NOMO-1 treated with DMSO at 0.1 percent for 48 hours (cell line): ENCODE data around the gene GGT6.
"Not testable (repeated sequence)": the region's sequence is repeated elsewhere in the genome, so short reads cannot be mapped to it uniquely, and the experiment has no call there.

Source experiments
- DNase-seq: peaks from one replicate; lab custom pipeline; 2025; ENCODE audit not compliant: unreplicated experiment; lab: John Stamatoyannopoulos, UW

GGT6 gene

DNA sequence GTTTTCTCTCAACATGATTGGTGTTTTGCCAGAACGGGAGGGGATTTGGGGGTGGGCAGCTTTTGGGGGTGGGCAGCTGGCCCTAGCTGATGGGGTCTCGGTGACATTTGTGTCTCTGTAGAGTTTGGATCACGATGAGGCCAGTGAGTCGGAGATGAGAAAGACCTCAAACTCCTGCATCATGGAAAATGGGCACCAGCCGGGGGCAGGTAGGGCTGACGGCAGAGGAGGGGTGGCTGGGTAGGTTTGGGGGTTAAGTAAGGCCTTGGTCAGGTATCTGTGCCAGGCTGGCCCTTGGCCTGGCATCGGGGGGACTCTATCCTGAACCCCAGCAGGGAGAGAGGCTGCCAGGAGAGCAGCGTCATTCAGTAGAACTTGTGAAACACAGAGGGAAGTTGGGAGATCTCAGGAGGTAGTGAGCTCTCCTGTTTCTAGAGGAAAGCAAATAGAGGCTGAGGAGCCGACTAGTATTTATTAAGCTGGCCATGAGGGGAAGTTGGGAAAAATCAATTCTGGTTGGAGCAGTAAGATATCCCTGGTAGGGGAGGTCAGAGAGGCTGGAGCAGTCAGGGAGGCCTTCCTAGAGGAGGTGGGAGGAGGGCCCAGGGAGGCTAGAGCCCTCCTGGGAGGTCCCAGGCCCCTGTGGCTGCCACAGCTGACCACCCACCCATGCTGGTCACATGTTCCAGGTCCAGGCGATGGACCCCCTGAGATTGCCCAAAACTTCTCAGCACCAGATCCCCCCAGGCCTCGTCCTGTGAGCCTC, 32.0 kb upstream of the GGT6 start:
- DNase-seq = no peak

DNA sequence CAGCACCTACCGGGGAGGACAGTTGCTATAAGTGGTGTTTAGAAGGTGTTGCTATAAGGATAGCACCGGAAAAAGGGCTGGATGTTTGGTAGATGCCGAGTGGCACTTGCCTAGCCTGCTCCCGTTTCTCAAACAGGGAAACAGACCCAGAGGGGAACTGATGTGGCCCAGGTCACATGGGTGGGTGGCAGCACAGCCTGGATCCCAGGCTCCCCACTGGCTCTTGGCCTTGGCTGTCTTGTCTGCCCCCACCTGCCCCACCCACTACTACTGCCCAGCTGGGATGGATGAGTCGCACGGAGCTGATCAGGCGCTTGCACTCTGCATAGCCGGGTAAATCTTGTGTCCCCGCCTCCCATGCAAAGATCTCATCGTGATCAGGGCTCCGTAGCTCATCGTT, 31.2 kb upstream of the GGT6 start:
- no peak for DNase-seq

GRCh38 chr17:4590981-4591453, 30.6 kb upstream of the GGT6 start:
- no peak for DNase-seq

- not testable (repeated sequence) for DNase-seq
Measured at GRCh38 chr17:4590042-4590441, 29.7 kb upstream of the GGT6 start.

- no peak for DNase-seq
Measured at GRCh38 chr17:4588898-4589625, 28.7 kb upstream of the GGT6 start.

- no peak for DNase-seq
Measured at GRCh38 chr17:4588391-4588790, 28.0 kb upstream of the GGT6 start.

- no peak for DNase-seq
Measured at GRCh38 chr17:4587803-4588202, 27.4 kb upstream of the GGT6 start.

GRCh38 chr17:4587195-4587594, 26.8 kb upstream of the GGT6 start:
- no peak for DNase-seq

DNA sequence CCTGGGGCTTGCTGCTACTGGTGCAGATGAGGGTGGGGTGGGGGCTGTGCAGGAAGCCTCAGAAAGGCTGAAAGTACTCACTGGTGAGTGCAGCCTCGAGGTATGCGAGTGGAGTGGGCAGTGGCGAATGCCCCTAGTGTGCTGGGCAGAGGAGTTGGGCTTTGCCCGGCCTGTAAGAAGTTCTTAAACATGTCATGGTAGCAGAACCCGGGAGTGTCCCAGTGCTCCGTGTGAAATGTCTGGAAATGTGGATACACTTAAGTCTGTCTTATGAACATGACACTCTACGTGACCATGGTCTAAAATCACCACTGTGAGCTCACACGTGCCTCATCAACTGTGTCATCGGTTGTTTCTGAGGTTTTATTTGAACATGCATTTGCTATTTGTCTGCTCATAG, 25.7 kb upstream of the GGT6 start:
- DNase-seq = no peak

GRCh38 chr17:4585638-4585994, 25.2 kb upstream of the GGT6 start:
- DNase-seq = no peak

DNA sequence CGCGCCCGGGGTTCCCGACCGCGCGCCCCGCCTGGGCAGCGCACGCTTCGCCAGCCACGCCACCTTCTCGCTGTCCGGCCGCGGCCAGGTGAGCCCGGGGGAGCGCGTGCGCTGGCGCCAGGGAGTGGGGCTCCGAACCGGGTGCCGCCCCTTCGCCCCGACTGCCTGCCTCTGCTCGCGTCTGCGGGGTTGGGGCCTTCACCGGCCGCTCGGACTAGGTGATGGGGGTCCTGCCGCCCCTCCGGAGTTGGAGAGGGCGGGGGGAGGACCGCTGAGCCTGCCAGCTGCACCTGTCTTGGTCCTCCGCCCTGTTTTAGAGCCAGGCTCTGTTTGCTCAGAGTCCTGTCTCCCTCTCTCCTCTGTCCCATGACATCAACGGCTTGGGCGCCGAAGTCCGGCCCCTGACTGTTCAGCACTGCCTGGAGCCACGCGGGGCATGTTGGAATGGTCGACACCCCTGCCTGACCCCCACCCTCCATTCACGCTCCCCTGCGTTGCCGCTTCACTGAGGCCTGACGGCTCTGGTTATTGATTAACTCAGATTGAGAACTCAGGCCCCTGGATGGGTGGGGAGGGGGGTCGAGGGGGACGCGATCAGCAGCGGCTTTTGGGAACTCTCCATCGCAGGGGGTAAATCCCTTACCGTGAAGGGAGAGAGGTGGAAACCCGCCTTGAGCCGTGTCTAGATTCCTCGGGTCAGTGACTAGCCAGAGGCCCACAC, 24.7 kb upstream of the GGT6 start:
- no peak for DNase-seq

- DNase-seq = no peak
Measured at GRCh38 chr17:4584101-4584916, 23.9 kb upstream of the GGT6 start, which contains the start of gene SMTNL2. Gene SMTNL2, plus strand, starts transcription at chr17:4584529. Its CDS starts 77 bp downstream, at chr17:4584606.

GRCh38 chr17:4583782-4584100, 23.4 kb upstream of the GGT6 start:
- DNase-seq = no peak

DNA sequence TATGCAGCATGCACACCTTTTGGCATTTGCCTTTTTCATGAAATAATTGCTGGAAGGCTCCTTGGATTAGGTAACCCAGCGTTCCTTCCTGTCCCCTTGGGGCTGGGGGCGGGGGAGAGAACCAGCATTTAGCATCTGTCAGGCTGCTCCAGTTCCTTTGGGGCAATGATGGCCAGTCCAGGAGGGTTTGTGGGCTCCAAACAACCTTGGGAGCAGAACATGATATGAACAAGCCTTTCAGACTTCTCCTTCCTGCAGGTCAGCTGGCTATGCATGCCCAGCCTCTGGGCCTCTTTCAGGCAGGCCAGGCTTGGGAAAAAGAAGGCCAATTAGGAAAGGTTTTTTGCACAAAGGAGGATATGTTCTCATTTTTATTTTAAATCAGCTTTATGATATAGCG, 22.8 kb upstream of the GGT6 start:
- no peak for DNase-seq

DNA sequence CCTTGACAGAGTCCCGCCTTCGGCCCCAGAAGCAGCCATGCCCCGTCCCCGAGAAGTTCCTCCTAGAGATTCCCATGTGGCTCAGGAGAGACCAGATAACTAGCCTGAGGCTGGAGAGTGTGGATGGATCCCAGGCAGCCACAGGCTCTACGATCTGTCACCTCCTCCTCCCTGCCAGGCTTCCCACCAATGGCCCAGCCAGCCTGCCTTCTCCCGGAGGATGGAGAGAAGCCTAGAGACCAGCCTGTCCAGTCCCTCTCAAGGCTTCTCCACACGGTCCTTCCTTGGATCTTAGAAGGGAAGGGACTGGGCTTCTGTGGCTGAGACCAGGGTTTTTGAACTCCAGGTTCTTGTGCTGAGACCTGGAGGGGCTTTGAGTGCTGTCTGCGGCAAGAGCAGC, 22.3 kb upstream of the GGT6 start:
- DNase-seq = no peak

DNA sequence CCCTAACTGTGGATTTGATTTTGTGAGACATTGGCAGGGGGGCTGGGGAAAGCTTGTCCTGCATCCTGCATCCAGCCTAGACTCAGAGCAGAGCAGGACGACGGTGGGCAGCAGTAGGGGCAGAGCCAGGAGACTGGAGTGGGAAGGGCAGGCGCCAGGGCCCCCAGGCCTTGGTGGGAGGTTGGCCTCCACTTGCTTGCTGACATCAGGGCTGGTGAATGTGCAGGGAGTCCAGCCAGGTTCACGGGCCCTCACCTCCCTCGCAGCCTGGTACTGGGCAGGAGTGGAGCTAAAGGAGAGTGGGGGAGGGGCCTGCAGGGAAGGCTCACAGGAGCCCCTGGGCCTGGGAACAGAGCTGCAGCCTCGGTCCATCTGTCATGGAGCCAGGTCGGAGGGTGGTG, 21.7 kb upstream of the GGT6 start:
- DNase-seq = no peak

DNA sequence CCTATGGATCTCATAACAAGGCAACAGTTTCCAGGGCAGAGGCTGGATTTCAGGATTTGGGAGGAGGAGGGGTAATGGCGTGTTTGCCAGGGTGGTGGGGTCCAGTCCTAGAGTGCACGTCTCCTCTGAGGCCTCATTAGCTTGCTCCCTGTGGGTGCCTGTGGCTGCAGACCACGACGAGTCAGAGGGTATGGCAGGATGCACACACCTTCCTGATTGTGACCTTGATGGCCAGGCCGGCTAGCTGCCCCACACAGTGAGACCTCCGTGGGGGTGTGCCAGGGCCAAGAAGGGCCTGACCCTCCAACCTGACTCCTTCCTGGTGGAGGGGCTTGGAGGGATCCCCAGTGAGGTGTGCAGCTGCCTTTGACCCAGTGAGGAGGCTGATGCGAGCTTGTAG, 19.9 kb upstream of the GGT6 start:
- no peak for DNase-seq

- DNase-seq = no peak
Measured at GRCh38 chr17:4579678-4580077, 19.3 kb upstream of the GGT6 start.

DNA sequence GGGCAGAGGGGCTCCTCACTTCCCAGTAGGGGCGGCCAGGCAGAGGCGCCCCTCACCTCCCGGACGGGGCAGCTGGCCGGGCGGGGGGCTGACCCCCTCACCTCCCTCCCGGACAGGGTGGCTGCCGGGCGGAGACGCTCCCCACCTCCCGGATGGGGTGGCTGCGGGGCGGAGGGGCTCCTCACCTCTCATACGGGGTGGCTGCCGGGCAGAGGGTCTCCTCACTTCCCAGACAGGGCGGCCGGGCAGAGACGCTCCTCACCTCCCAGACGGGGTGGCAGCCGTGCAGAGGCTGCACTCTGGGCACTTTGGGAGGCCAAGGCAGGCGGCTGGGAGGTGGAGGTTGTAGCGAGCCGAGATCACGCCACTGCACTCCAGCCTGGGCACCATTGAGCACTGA, 18.0 kb upstream of the GGT6 start:
- not testable (repeated sequence) for DNase-seq

- no peak for DNase-seq
Measured at GRCh38 chr17:4577386-4577993, 17.1 kb upstream of the GGT6 start.
